Glutamatergic neuron (in vitro differentiated cells): ENCODE measurements around the gene NRF1. TPM values are rescaled to one million over a fixed set of nuclear protein-coding genes. Genes with fewer than 3 reads are reported as not detected.
"Not testable (repeated sequence)": the region's sequence is repeated elsewhere in the genome, so short reads cannot be mapped to it uniquely, and the experiment has no call there.

Experiments used
- DNase-seq: peaks from one replicate; pipeline ENCODE4 v3.0.0; 2022
- H3K27ac Mint-ChIP-seq: one replicate; pipeline ENCODE4 v1.8.0; 2020; ENCODE audit warnings: mild to moderate bottlenecking, mixed read lengths, inconsistent platforms; ENCODE audit not compliant: unreplicated experiment
- H3K27me3 Mint-ChIP-seq: one replicate; pipeline ENCODE4 v1.8.0; 2020; ENCODE audit warnings: mild to moderate bottlenecking, moderate library complexity, mixed read lengths, inconsistent platforms; ENCODE audit not compliant: unreplicated experiment
- H3K36me3 Mint-ChIP-seq: one replicate; pipeline ENCODE4 v1.8.0; 2020; ENCODE audit warnings: mild to moderate bottlenecking, mixed read lengths, inconsistent platforms; ENCODE audit not compliant: unreplicated experiment
- H3K4me1 Mint-ChIP-seq: one replicate; pipeline ENCODE4 v1.8.0; 2020; ENCODE audit warnings: mild to moderate bottlenecking, low read depth, mixed read lengths, inconsistent platforms; ENCODE audit not compliant: unreplicated experiment
- H3K4me3 Mint-ChIP-seq: one replicate; pipeline ENCODE4 v1.8.0; 2020; ENCODE audit warnings: mild to moderate bottlenecking, mixed read lengths, inconsistent platforms; ENCODE audit not compliant: unreplicated experiment
- H3K9me3 Mint-ChIP-seq: one replicate; pipeline ENCODE4 v1.8.0; 2020; ENCODE audit warnings: mild to moderate bottlenecking, moderate library complexity, mixed read lengths, inconsistent platforms; ENCODE audit not compliant: unreplicated experiment
- total RNA-seq: library from RNA; stranded (reverse); fragmentation: NEBNext Ultra II Directional; extraction: Animal tissue kit (Norgen Biotek cat#: 25700); gene quantifications from one replicate; pipeline ENCODE4 v1.2.1, GENCODE V29; 2021; ENCODE audit not compliant: unreplicated experiment
- TF ChIP-seq, protein P1 (sequence below): fragments of 200-600 bp; sonication (generic); IDR thresholded peaks from one replicate; pipeline ENCODE4 v1.5.0; 2021; ENCODE audit not compliant: partially characterized antibody, unreplicated experiment

The NRF1 gene
- total RNA-seq, 1 donor from 2014 or later, result 16.4 TPM

GRCh38 chr7:129626896-129627295, 15.4 kb downstream of the NRF1 start:
- H3K36me3 Mint-ChIP-seq, result no peaks in the 10 kb centered on the region
- no peak for DNase-seq
- no peak overlapping the region for H3K4me3 Mint-ChIP-seq
- H3K27ac Mint-ChIP-seq, result no peak overlapping the region
- peaks cover 2% of the 10 kb centered on the region for H3K27me3 Mint-ChIP-seq
- H3K4me1 Mint-ChIP-seq, result no peaks in the 10 kb centered on the region
- TF ChIP-seq, protein P1, sequence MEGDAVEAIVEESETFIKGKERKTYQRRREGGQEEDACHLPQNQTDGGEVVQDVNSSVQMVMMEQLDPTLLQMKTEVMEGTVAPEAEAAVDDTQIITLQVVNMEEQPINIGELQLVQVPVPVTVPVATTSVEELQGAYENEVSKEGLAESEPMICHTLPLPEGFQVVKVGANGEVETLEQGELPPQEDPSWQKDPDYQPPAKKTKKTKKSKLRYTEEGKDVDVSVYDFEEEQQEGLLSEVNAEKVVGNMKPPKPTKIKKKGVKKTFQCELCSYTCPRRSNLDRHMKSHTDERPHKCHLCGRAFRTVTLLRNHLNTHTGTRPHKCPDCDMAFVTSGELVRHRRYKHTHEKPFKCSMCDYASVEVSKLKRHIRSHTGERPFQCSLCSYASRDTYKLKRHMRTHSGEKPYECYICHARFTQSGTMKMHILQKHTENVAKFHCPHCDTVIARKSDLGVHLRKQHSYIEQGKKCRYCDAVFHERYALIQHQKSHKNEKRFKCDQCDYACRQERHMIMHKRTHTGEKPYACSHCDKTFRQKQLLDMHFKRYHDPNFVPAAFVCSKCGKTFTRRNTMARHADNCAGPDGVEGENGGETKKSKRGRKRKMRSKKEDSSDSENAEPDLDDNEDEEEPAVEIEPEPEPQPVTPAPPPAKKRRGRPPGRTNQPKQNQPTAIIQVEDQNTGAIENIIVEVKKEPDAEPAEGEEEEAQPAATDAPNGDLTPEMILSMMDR, result no peak
- H3K9me3 Mint-ChIP-seq, result peaks cover 1% of the 10 kb centered on the region

DNA sequence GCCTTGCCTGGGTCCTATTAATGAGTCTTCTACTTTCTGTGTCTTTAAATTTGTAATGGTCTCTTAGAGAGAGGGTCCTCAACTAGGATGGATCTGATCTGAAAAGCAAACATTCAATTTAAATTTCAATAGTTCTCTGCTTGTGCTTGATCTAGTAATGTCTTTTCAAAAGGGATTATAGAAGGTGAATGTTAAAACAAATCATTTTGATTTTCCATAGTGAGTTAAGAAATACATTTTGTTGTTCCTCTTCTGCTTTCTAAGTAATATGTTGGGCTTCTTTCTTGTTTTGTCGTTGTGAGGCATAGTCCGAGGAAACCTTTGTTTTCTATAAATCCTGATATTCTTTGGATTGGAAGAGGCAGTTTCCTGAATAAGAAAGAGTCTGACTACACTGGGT, 18.8 kb downstream of the NRF1 start:
- no peak for DNase-seq
- H3K4me3 Mint-ChIP-seq, result no peak overlapping the region
- TF ChIP-seq, protein P1, result no peak
- no peaks in the 10 kb centered on the region for H3K9me3 Mint-ChIP-seq
- peaks cover 2% of the 10 kb centered on the region for H3K4me1 Mint-ChIP-seq
- no peaks in the 10 kb centered on the region for H3K36me3 Mint-ChIP-seq
- H3K27ac Mint-ChIP-seq, result no peak overlapping the region
- peaks cover 2% of the 10 kb centered on the region for H3K27me3 Mint-ChIP-seq

- no peaks in the 10 kb centered on the region for H3K36me3 Mint-ChIP-seq
- no peaks in the 10 kb centered on the region for H3K9me3 Mint-ChIP-seq
- DNase-seq, result no peak
- H3K27me3 Mint-ChIP-seq, result no peaks in the 10 kb centered on the region
- H3K4me1 Mint-ChIP-seq, result peaks cover 4% of the 10 kb centered on the region
- no peak overlapping the region for H3K4me3 Mint-ChIP-seq
- no peak overlapping the region for H3K27ac Mint-ChIP-seq
- TF ChIP-seq, protein P1, result no peak
These were observed 23.0 kb downstream of the NRF1 start for GRCh38 chr7:129634361-129635034.

DNA sequence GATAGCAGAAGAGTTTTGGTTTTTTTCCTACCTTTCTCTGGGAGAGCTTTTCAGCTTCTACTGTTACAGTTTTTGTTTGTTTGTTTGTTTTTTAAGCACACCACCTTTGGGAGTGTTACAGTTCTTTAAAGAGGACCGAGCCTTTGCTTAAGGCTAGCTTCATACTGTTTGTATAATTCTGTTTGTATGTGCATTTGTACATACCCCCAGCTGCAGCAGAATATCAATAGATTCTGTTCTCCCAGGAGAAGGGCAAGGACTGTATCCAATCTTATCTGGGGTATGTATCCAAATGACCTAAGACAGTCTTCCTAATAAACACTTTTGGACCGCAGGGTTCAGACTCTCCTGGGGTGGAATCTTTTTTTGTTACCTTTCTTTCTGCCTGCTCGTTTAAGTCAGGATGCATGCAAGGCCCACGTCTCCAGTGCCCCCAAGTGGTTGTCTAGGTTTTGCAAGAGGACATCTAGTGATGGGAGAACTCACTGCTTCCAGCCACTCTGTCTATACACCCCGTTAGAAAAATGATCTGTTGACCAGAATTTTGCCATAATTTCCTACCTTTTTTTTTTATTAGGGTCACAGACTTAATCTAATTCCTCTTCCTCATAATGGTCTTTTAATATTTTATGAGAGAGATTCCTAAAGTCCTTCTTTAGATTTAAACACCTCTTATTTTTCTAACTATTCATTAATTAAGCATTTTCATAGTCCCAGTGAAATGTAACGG, 23.9 kb downstream of the NRF1 start:
- no peaks in the 10 kb centered on the region for H3K36me3 Mint-ChIP-seq
- TF ChIP-seq, protein P1, result peak; percentile 66
- no peaks in the 10 kb centered on the region for H3K9me3 Mint-ChIP-seq
- no peaks in the 10 kb centered on the region for H3K27me3 Mint-ChIP-seq
- peaks cover 4% of the 10 kb centered on the region for H3K4me1 Mint-ChIP-seq
- H3K27ac Mint-ChIP-seq, result no peak overlapping the region
- peak; percentile 63 for DNase-seq
- no peak overlapping the region for H3K4me3 Mint-ChIP-seq

DNA sequence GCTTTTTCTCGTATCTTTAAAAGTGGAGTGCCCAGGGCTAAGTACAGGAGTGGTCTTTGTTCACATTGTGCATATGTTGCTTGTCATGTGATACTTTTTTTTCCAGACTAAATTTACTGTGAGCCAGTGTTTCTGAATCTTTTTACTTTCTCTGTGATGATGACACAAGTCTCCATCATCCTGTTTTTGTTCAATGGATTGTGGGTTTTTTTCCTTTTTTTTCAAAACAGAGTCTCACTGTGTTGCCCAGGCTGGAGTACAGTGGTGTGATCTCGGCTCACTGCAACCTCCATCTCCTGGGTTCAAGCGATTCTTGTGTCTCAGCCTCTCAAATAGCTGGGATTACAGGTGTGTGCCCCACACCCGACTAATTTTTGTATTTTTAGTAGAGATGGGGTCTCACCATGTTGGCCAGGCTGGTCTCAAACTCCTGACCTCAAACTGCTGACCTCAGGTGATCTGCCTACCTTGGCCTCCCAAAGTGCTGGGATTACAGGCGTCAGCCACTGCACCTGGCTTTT, 24.6 kb downstream of the NRF1 start:
- not testable (repeated sequence) for H3K27ac Mint-ChIP-seq, DNase-seq, H3K36me3 Mint-ChIP-seq, H3K27me3 Mint-ChIP-seq, H3K4me1 Mint-ChIP-seq, H3K9me3 Mint-ChIP-seq, H3K4me3 Mint-ChIP-seq
